H1 (cell line): ENCODE results near the gene GJC3. TPM values are rescaled to one million over a fixed set of nuclear protein-coding genes. Genes with fewer than 3 reads are reported as not detected.
A peak's percentile ranks its signal among the peaks of the same experiment; 100 is the strongest.

Experiments used
- CTCF ChIA-PET: fragments of 300-600 bp; sonication (Branson Sonifier 250); formaldehyde crosslinking; loops from one replicate; lab custom pipeline; 2021; ENCODE audit not compliant: partially characterized antibody; lab: Charles Lee
- POLR2A ChIA-PET: fragments of 300-600 bp; sonication (Branson Sonifier 250); formaldehyde crosslinking; loops from one replicate; lab custom pipeline; 2021; ENCODE audit warnings: inconsistent platforms; ENCODE audit not compliant: partially characterized antibody; lab: Charles Lee
- DNase-seq, 2 experiments: peaks; one replicate each; pipeline versions ENCODE4 v3.0.0 to v3.0.0-alpha.2; 2010 to 2022; ENCODE audit warnings: low spot score in 2 of 2, low read depth in 1 of 2, mixed read lengths in 1 of 2
- FAIRE-seq: peaks from 2 replicates; lab custom pipeline; 2011; peaks lifted over from hg19 to GRCh38; lab: Jason Lieb, UNC
- H2AFZ ChIP-seq: 2 replicates; pipeline ENCODE4 v1.8.1; 2012; ENCODE audit warnings: low read length, inconsistent platforms
- H2AK5ac ChIP-seq: 2 replicates; pipeline ENCODE4 v1.6.1; 2013; ENCODE audit warnings: low read depth, low read length
- H2BK120ac ChIP-seq: replicated peaks from 2 replicates; pipeline ENCODE3; 2013; ENCODE audit warnings: low read depth, low read length, inconsistent platforms
- H2BK12ac ChIP-seq: 2 replicates; pipeline ENCODE4 v1.6.1; 2013; ENCODE audit warnings: low read depth, low read length
- H2BK15ac ChIP-seq: 2 replicates; pipeline ENCODE4 v1.6.1; 2013; ENCODE audit warnings: low read length
- H2BK20ac ChIP-seq: 2 replicates; pipeline ENCODE4 v1.6.1; 2013; ENCODE audit warnings: low read length
- H2BK5ac ChIP-seq: 2 replicates; pipeline ENCODE4 v1.6.1; 2013; ENCODE audit warnings: low read depth, low read length
- H3K14ac ChIP-seq: 2 replicates; pipeline ENCODE4 v1.6.1; 2013; ENCODE audit warnings: inconsistent platforms; ENCODE audit not compliant: insufficient read length
- H3K18ac ChIP-seq: 2 replicates; pipeline ENCODE4 v1.6.1; 2013; ENCODE audit warnings: low read length; ENCODE audit errors: extremely low read depth
- H3K23ac ChIP-seq: 2 replicates; pipeline ENCODE4 v1.6.1; 2013; ENCODE audit warnings: inconsistent platforms; ENCODE audit not compliant: insufficient read length
- H3K23me2 ChIP-seq: 2 replicates; pipeline ENCODE4 v1.6.1; 2013; ENCODE audit warnings: low read depth, low read length
- H3K27ac ChIP-seq: 2 replicates; pipeline ENCODE4 v1.6.1; 2011; ENCODE audit warnings: low read depth, low read length, inconsistent platforms
- H3K27me3 ChIP-seq, 4 experiments: replicated peaks in 1 of 4; 1 replicate in 1 of 4; 2 replicates in 3 of 4; pipeline versions ENCODE4 v1.6.1 to v1.8.1; 2011 to 2013; ENCODE audit warnings: low read length in 3 of 4, mild to moderate bottlenecking in 3 of 4, inconsistent platforms in 2 of 4, mixed read lengths in 2 of 4, moderate library complexity in 1 of 4; ENCODE audit not compliant: control insufficient read depth in 3 of 4, insufficient read depth in 3 of 4; ENCODE audit errors: extremely low read depth in 1 of 4
- H3K36me3 ChIP-seq, 4 experiments: 2 replicates each; pipeline versions ENCODE4 v1.6.1 to v1.8.1; 2011 to 2013; ENCODE audit warnings: mild to moderate bottlenecking in 4 of 4, low read length in 3 of 4, moderate library complexity in 2 of 4, control low read depth in 1 of 4, inconsistent platforms in 1 of 4; ENCODE audit not compliant: insufficient read depth in 4 of 4, control insufficient read depth in 2 of 4
- H3K4ac ChIP-seq: replicated peaks from 2 replicates; pipeline ENCODE3; 2013; ENCODE audit warnings: low read length, low read depth, mixed read lengths, inconsistent platforms; ENCODE audit not compliant: insufficient read length
- H3K4me1 ChIP-seq, 4 experiments: replicated peaks in 1 of 4; 1 replicate in 1 of 4; 2 replicates in 3 of 4; pipeline versions ENCODE4 v1.6.1 to v1.8.1; 2011 to 2013; ENCODE audit warnings: low read length in 3 of 4, inconsistent platforms in 2 of 4, mixed read lengths in 1 of 4; ENCODE audit not compliant: insufficient read depth in 4 of 4, control insufficient read depth in 3 of 4
- H3K4me2 ChIP-seq, 2 experiments: 2 replicates each; pipeline versions ENCODE4 v1.6.1 to v1.8.1; 2011 to 2013; ENCODE audit warnings: low read depth in 2 of 2, low read length in 2 of 2, control low read depth in 1 of 2, inconsistent platforms in 1 of 2, mild to moderate bottlenecking in 1 of 2; ENCODE audit not compliant: insufficient read depth in 1 of 2
- H3K4me3 ChIP-seq, 4 experiments: fragments of 200-600, 300-600 bp in 1 of 4; sonication (generic), shearing (Covaris generic), sonication (Bioruptor Twin) in 1 of 4; 2 replicates each; pipeline versions ENCODE4 v1.5.1 to v1.8.1; 2011 to 2016; ENCODE audit warnings: low read length in 4 of 4, low read depth in 3 of 4, control low read depth in 2 of 4, inconsistent platforms in 2 of 4, mild to moderate bottlenecking in 2 of 4, mixed read lengths in 1 of 4, moderate library complexity in 1 of 4; ENCODE audit not compliant: insufficient read depth in 2 of 4; ENCODE audit errors: extremely low read depth in 1 of 4
- H3K56ac ChIP-seq: replicated peaks from 2 replicates; pipeline ENCODE3; 2013; ENCODE audit warnings: low read depth, mild to moderate bottlenecking, mixed read lengths, low read length, inconsistent platforms; ENCODE audit not compliant: insufficient read length
- H3K79me1 ChIP-seq: 2 replicates; pipeline ENCODE4 v1.6.1; 2013; ENCODE audit warnings: low read depth, low read length, control low read depth
- H3K79me2 ChIP-seq, 2 experiments: 2 replicates each; pipeline versions ENCODE4 v1.6.1 to v1.8.1; 2012 to 2013; ENCODE audit warnings: low read length in 2 of 2, mild to moderate bottlenecking in 2 of 2, inconsistent platforms in 1 of 2; ENCODE audit not compliant: insufficient read depth in 2 of 2, control insufficient read depth in 1 of 2
- H3K9ac ChIP-seq, 4 experiments: replicated peaks in 1 of 4; 1 replicate in 1 of 4; 2 replicates in 3 of 4; pipeline versions ENCODE4 v1.6.1 to v1.8.1; 2011 to 2013; ENCODE audit warnings: low read depth in 3 of 4, low read length in 3 of 4, control low read depth in 2 of 4, mild to moderate bottlenecking in 2 of 4, moderate library complexity in 2 of 4, inconsistent platforms in 1 of 4; ENCODE audit errors: extremely low read depth in 1 of 4
- H3K9me3 ChIP-seq, 2 experiments: 2 replicates each; pipeline versions ENCODE4 v1.6.1 to v1.8.1; 2012 to 2013; ENCODE audit warnings: mild to moderate bottlenecking in 2 of 2, moderate library complexity in 2 of 2, control low read depth in 1 of 2, inconsistent platforms in 1 of 2, low read depth in 1 of 2, low read length in 1 of 2, mixed read lengths in 1 of 2; ENCODE audit not compliant: insufficient read depth in 2 of 2
- H4K20me1 ChIP-seq, 2 experiments: replicated peaks in 1 of 2; 2 replicates each; pipeline versions ENCODE3 to v1.8.1; 2011 to 2013; ENCODE audit warnings: inconsistent platforms in 2 of 2, low read length in 2 of 2, mild to moderate bottlenecking in 1 of 2; ENCODE audit not compliant: insufficient read depth in 2 of 2, control insufficient read depth in 1 of 2
- H4K5ac ChIP-seq: 2 replicates; pipeline ENCODE4 v1.6.1; 2013; ENCODE audit warnings: low read length, low read depth, mixed read lengths, inconsistent platforms; ENCODE audit not compliant: insufficient read length
- H4K8ac ChIP-seq: 2 replicates; pipeline ENCODE4 v1.8.0; 2013; ENCODE audit warnings: mild to moderate bottlenecking, moderate library complexity, low read length, inconsistent platforms; ENCODE audit not compliant: insufficient read depth; ENCODE audit errors: extremely low read depth
- H4K91ac ChIP-seq: replicated peaks from 2 replicates; pipeline ENCODE3; 2013; ENCODE audit warnings: low read length, mixed read lengths, inconsistent platforms; ENCODE audit not compliant: insufficient read length
- ATF3 ChIP-seq: IDR thresholded peaks from 2 replicates; pipeline ENCODE4 v1.6.1; 2011; ENCODE audit warnings: low read depth, mild to moderate bottlenecking, low read length; ENCODE audit not compliant: insufficient read depth
- BCL11A ChIP-seq, 2 experiments: IDR thresholded peaks; one replicate each; pipeline ENCODE4 v1.6.1; 2011; ENCODE audit warnings: low read depth in 2 of 2, low read length in 2 of 2, mild to moderate bottlenecking in 2 of 2
- CBX5 ChIP-seq: fragments of 300-800, 300-1000 bp; sonication (generic); IDR thresholded peaks from 2 replicates; pipeline ENCODE4 v1.7.1; 2016; ENCODE audit warnings: antibody characterized with exemption, low read length, low read depth
- CTBP2 ChIP-seq: IDR thresholded peaks from 2 replicates; pipeline ENCODE4 v1.7.0; 2011; ENCODE audit warnings: borderline replicate concordance, mild to moderate bottlenecking, moderate library complexity, mixed read lengths, low read length; ENCODE audit not compliant: insufficient read depth, insufficient read length
- MAFK ChIP-seq: IDR thresholded peaks from 2 replicates; pipeline ENCODE4 v1.6.1; 2012; ENCODE audit warnings: low read depth, mild to moderate bottlenecking, improper control_type of control experiment, low read length
- MAX ChIP-seq: IDR thresholded peaks from 2 replicates; pipeline ENCODE4 v1.6.1; 2012; ENCODE audit warnings: inconsistent platforms
- POU5F1 ChIP-seq: IDR thresholded peaks from 2 replicates; pipeline ENCODE4 v1.6.1; 2011; ENCODE audit warnings: low read depth, mild to moderate bottlenecking, low read length, moderate library complexity
- SIN3A ChIP-seq, 2 experiments: IDR thresholded peaks in 1 of 2; conservative IDR thresholded peaks in 1 of 2; 2 replicates each; pipeline ENCODE4 v1.6.1; 2011 to 2012; ENCODE audit warnings: low read length in 2 of 2, improper control_type of control experiment in 1 of 2, low read depth in 1 of 2, mild to moderate bottlenecking in 1 of 2
- SP4 ChIP-seq: IDR thresholded peaks from 2 replicates; pipeline ENCODE4 v1.6.1; 2012; ENCODE audit warnings: low read length, inconsistent platforms
- USF2 ChIP-seq: IDR thresholded peaks from 2 replicates; pipeline ENCODE4 v1.6.1; 2011; ENCODE audit warnings: low read length, improper control_type of control experiment
- YY1 ChIP-seq: IDR thresholded peaks from 2 replicates; pipeline ENCODE4 v1.6.1; 2011; ENCODE audit warnings: low read depth, mild to moderate bottlenecking, low read length
- WGBS, 2 experiments: shearing (Covaris generic) in 1 of 2; methylation state at CpG; one replicate each; pipeline versions ENCODE4 v1.1.6 to v1.1.7; 2013 to 2015; ENCODE audit warnings: low lambda C conversion rate in 2 of 2, mixed read lengths in 2 of 2, inconsistent platforms in 1 of 2, low coverage in 1 of 2, missing lambda C conversion rate in 1 of 2; ENCODE audit not compliant: insufficient replicate concordance in 2 of 2, insufficient coverage in 1 of 2, insufficient read length in 1 of 2; ENCODE audit errors: extremely low coverage in 1 of 2, missing lambda C conversion rate in 1 of 2; 5-methylcytosine and 5-hydroxymethylcytosine counted together
- polyA plus RNA-seq, 7 experiments: library from polyadenylated mRNA; depleted of rRNA in 3 of 7; stranded (reverse) in 5 of 7; unstranded in 2 of 7; fragments of >200 nt in 5 of 7; fragments of 200-250 nt in 2 of 7; gene quantifications; 1 replicate in 5 of 7; 2 replicates in 1 of 7; 4 replicates in 1 of 7; pipeline versions ENCODE4 v1.2.1 to v1.2.3, GENCODE V29; 2011 to 2013; ENCODE audit warnings: missing spikeins in 2 of 7, mixed read lengths in 2 of 7
- total RNA-seq: library from RNA; stranded (reverse); fragmentation: NEBNext Ultra II Directional; extraction: Animal tissue kit (Norgen Biotek cat#: 25700); gene quantifications from 2 replicates; pipeline ENCODE4 v1.2.1, GENCODE V29; 2021

The GJC3 gene
- total and polyA plus RNA-seq, 2 of the 8 experiments (the other 6 are each of a cell fraction or from before 2014, with no cell fraction given) = 2.7 to 3.0 TPM

GRCh38 chr7:99898023-99898357 is 31.4 kb downstream of the GJC3 start:
- CTCF ChIA-PET = interaction anchor here (1.2 kb wide), 1 partner anchor 92 kb away, joined by 4 read pairs; no protein-coding TSS in a partner anchor

More at GRCh38 chr7:99898023-99898357, 31.4 kb downstream of the GJC3 start:
- Histone ChIP-seq H2BK15ac (no peak overlapping the region), H3K36me3 (no peaks in the 10 kb centered on the region; a peak in 1 of 8 replicates), H3K9me3 (no peaks in the 10 kb centered on the region), H2BK120ac (no peak overlapping the region), H2BK12ac (no peak overlapping the region), H4K8ac (no peak overlapping the region), H2AK5ac (no peak overlapping the region), H3K4me3 (no peak overlapping the region), H4K91ac (no peak overlapping the region), H3K4ac (peak overlapping the region; percentile 46), H3K27ac (no peak overlapping the region), H3K23me2 (no peaks in the 10 kb centered on the region), H3K9ac (no peak overlapping the region), H3K79me1 (no peaks in the 10 kb centered on the region), H4K5ac (no peak overlapping the region), H3K27me3 (no peaks in the 10 kb centered on the region), H3K4me1 (no peaks in the 10 kb centered on the region), H2BK20ac (no peak overlapping the region), H3K4me2 (no peak overlapping the region), H3K56ac (no peak overlapping the region), H2BK5ac (no peak overlapping the region), H3K79me2 (no peaks in the 10 kb centered on the region), H3K23ac (no peak overlapping the region), H4K20me1 (no peaks in the 10 kb centered on the region), H3K18ac (no peak overlapping the region), H3K14ac (no peak overlapping the region), H2AFZ (no peak overlapping the region)
- FAIRE-seq (no peak), DNase-seq (no peak)
- TF ChIP-seq SP4 = no peak
- no peak for TF ChIP-seq CTBP2
- no peak for TF ChIP-seq CBX5
- TF ChIP-seq ATF3 = no peak
- no peak for TF ChIP-seq YY1
- no peak for TF ChIP-seq POU5F1
- no peak for TF ChIP-seq USF2
- TF ChIP-seq BCL11A (IDR thresholded peaks at IDR 0.05; ENCODE audit: low read depth in 2 of 2, low read length in 2 of 2) = no peak
- no peak for TF ChIP-seq MAX
- TF ChIP-seq SIN3A (conservative IDR thresholded peaks at IDR 0.05 in 1 of 2, IDR thresholded peaks at IDR 0.05 in 1 of 2; ENCODE audit: low read depth in 1 of 2, low read length in 2 of 2) = no peak
- no peak for TF ChIP-seq MAFK
- whole genome bisulfite sequencing, 2 experiments = 90% methylated on average over 2 of the region's 2 CpGs; no CpG with 5 or more reads in 1 of the 2 experiments
- POLR2A ChIA-PET = no interaction called here
